ENCODE data around the gene PTPRT.

The PTPRT gene

GRCh38 chr20:42430598-42430997, 759.1 kb downstream of the PTPRT start:
- in situ Hi-C loops (cut with MboI; ENCODE audit: low sequenced_read_pairs) = no loop called here

GRCh38 chr20:42429761-42430458, 759.8 kb downstream of the PTPRT start:
- in situ Hi-C loops (cut with MboI; ENCODE audit: low sequenced_read_pairs) = no loop called here

- in situ Hi-C loops (cut with MboI; ENCODE audit: low sequenced_read_pairs) = no loop called here
Measured at GRCh38 chr20:42419814-42420532, 769.7 kb downstream of the PTPRT start.

- in situ Hi-C loops (cut with MboI; ENCODE audit: low sequenced_read_pairs) = no loop called here
Measured at GRCh38 chr20:42406826-42407225, 782.9 kb downstream of the PTPRT start.

GRCh38 chr20:42402455-42402854, 787.3 kb downstream of the PTPRT start:
- in situ Hi-C loops (cut with MboI; ENCODE audit: low sequenced_read_pairs) = no loop called here

- in situ Hi-C loops (cut with MboI; ENCODE audit: low sequenced_read_pairs) = no loop called here
Measured at GRCh38 chr20:42401613-42402012, 788.1 kb downstream of the PTPRT start.

GRCh38 chr20:42399802-42400201, 789.9 kb downstream of the PTPRT start:
- in situ Hi-C loops (cut with MboI; ENCODE audit: low sequenced_read_pairs) = no loop called here

GRCh38 chr20:42392442-42392841, 797.3 kb downstream of the PTPRT start:
- in situ Hi-C loops (cut with MboI; ENCODE audit: low sequenced_read_pairs) = no loop called here

GRCh38 chr20:42391807-42392206, 797.9 kb downstream of the PTPRT start:
- in situ Hi-C loops (cut with MboI; ENCODE audit: low sequenced_read_pairs) = no loop called here

GRCh38 chr20:42380287-42380686, 809.4 kb downstream of the PTPRT start:
- in situ Hi-C loops (cut with MboI; ENCODE audit: low sequenced_read_pairs) = no loop called here

- in situ Hi-C loops (cut with MboI; ENCODE audit: low sequenced_read_pairs) = no loop called here
Measured at GRCh38 chr20:42379385-42379784, 810.3 kb downstream of the PTPRT start.

- in situ Hi-C loops (cut with MboI; ENCODE audit: low sequenced_read_pairs) = no loop called here
Measured at GRCh38 chr20:42378826-42379225, 810.9 kb downstream of the PTPRT start.

- in situ Hi-C loops (cut with MboI; ENCODE audit: low sequenced_read_pairs) = no loop called here
Measured at GRCh38 chr20:42376131-42376530, 813.6 kb downstream of the PTPRT start.

- in situ Hi-C loops (cut with MboI; ENCODE audit: low sequenced_read_pairs) = no loop called here
Measured at GRCh38 chr20:42373049-42373448, 816.7 kb downstream of the PTPRT start.

GRCh38 chr20:42370075-42370474, 819.6 kb downstream of the PTPRT start:
- in situ Hi-C loops (cut with MboI; ENCODE audit: low sequenced_read_pairs) = no loop called here

GRCh38 chr20:42368910-42369309, 820.8 kb downstream of the PTPRT start:
- in situ Hi-C loops (cut with MboI; ENCODE audit: low sequenced_read_pairs) = no loop called here

GRCh38 chr20:42366626-42367025, 823.1 kb downstream of the PTPRT start:
- in situ Hi-C loops (cut with MboI; ENCODE audit: low sequenced_read_pairs) = no loop called here

GRCh38 chr20:42364446-42364845, 825.3 kb downstream of the PTPRT start:
- in situ Hi-C loops (cut with MboI; ENCODE audit: low sequenced_read_pairs) = no loop called here

- in situ Hi-C loops (cut with MboI; ENCODE audit: low sequenced_read_pairs) = no loop called here
Measured at GRCh38 chr20:42361402-42361970, 828.2 kb downstream of the PTPRT start.

- in situ Hi-C loops (cut with MboI; ENCODE audit: low sequenced_read_pairs) = no loop called here
Measured at GRCh38 chr20:42360621-42361020, 829.1 kb downstream of the PTPRT start.

GRCh38 chr20:42359617-42360016, 830.1 kb downstream of the PTPRT start:
- in situ Hi-C loops (cut with MboI; ENCODE audit: low sequenced_read_pairs) = no loop called here

GRCh38 chr20:42352096-42352495, 837.6 kb downstream of the PTPRT start:
- in situ Hi-C loops (cut with MboI; ENCODE audit: low sequenced_read_pairs) = no loop called here
